A549 treated with AZD9567 at 1 μM for 4 hours (cell line): ENCODE results near the gene GATA6. TPM values are rescaled to one million over a fixed set of nuclear protein-coding genes. Genes with fewer than 3 reads are reported as not detected.

Experiments
- total RNA-seq: library from RNA; stranded (reverse); fragments of 200-300 nt; extraction: Qiagen RNA extraction; gene quantifications from 5 replicates; pipeline ENCODE4 v1.2.3, GENCODE V29; 2022; ENCODE audit not compliant: insufficient read depth

Gene GATA6
- total RNA-seq: 0.85 to 1.7 TPM (median 1.5 TPM) in 5 replicates

GRCh38 chr18:22169011-22169888 lies at the start of gene GATA6:
GATA6 (plus strand) TSS chr18:22169589; CDS start chr18:22171145, 1,556 bp downstream.

Other genes with a start within 250 kb of the GATA6 start
- gene CTAGE1, start 248.3 kb downstream of the GATA6 start, total RNA-seq: not detected in 5 replicates